CD8-positive, alpha-beta memory T cell (primary cell): ENCODE measurements around the gene TPH1. TPM values are rescaled to one million over a fixed set of nuclear protein-coding genes. Genes with fewer than 3 reads are reported as not detected.

Experiments used
- CTCF ChIA-PET: fragments of 350-600 bp; sonication (Branson Sonifier 250); formaldehyde crosslinking; loops from one replicate; lab custom pipeline; 2021; ENCODE audit warnings: antibody characterized with exemption; lab: Charles Lee
- POLR2A ChIA-PET: fragments of 350-600 bp; sonication (Branson Sonifier 250); formaldehyde crosslinking; loops from one replicate; lab custom pipeline; 2021; ENCODE audit warnings: antibody characterized with exemption; lab: Charles Lee
- DNase-seq, 5 donors: peaks; one replicate each; pipeline versions ENCODE4 v3.0.0 to v3.0.0-alpha.2; 2020 to 2022; ENCODE audit warnings: mixed read lengths in 1 of 5
- H3K27ac ChIP-seq: one replicate; pipeline ENCODE4 v1.7.0; 2013; ENCODE audit warnings: low read depth, mild to moderate bottlenecking, low read length, moderate library complexity
- H3K27me3 ChIP-seq: 2 replicates; pipeline ENCODE4 v1.7.0; 2013; ENCODE audit warnings: low read length, mild to moderate bottlenecking; ENCODE audit not compliant: insufficient read depth, poor library complexity, severe bottlenecking
- H3K36me3 ChIP-seq: 2 replicates; pipeline ENCODE4 v1.7.0; 2013; ENCODE audit warnings: mild to moderate bottlenecking, low read length, moderate library complexity; ENCODE audit not compliant: insufficient read depth
- H3K4me1 ChIP-seq: 2 replicates; pipeline ENCODE4 v1.7.0; 2013; ENCODE audit warnings: mild to moderate bottlenecking, low read length, moderate library complexity; ENCODE audit not compliant: insufficient read depth
- H3K4me3 ChIP-seq: 2 replicates; pipeline ENCODE4 v1.7.0; 2013; ENCODE audit warnings: mild to moderate bottlenecking, low read length
- H3K9me3 ChIP-seq: 2 replicates; pipeline ENCODE4 v1.7.0; 2013; ENCODE audit warnings: mild to moderate bottlenecking, low read length
- H3K27ac Mint-ChIP-seq, 8 donors: one replicate each; pipeline ENCODE4 v1.8.0; 2020 to 2021; ENCODE audit warnings: mixed read lengths in 8 of 8, mild to moderate bottlenecking in 6 of 8, inconsistent platforms in 3 of 8, moderate library complexity in 3 of 8
- H3K27me3 Mint-ChIP-seq, 2 donors: one replicate each; pipeline ENCODE4 v1.8.0; 2020 to 2021; ENCODE audit warnings: mixed read lengths in 2 of 2, mild to moderate bottlenecking in 1 of 2, moderate library complexity in 1 of 2
- H3K36me3 Mint-ChIP-seq, 3 donors: one replicate each; pipeline ENCODE4 v1.8.0; 2020 to 2021; ENCODE audit warnings: mixed read lengths in 3 of 3, inconsistent platforms in 1 of 3, mild to moderate bottlenecking in 1 of 3
- H3K4me1 Mint-ChIP-seq, 3 donors: one replicate each; pipeline ENCODE4 v1.8.0; 2020 to 2021; ENCODE audit warnings: mixed read lengths in 3 of 3, inconsistent platforms in 1 of 3, mild to moderate bottlenecking in 1 of 3
- H3K4me3 Mint-ChIP-seq, 7 donors: one replicate each; pipeline ENCODE4 v1.8.0; 2020 to 2021; ENCODE audit warnings: mixed read lengths in 7 of 7, mild to moderate bottlenecking in 6 of 7, moderate library complexity in 4 of 7, inconsistent platforms in 2 of 7
- H3K9me3 Mint-ChIP-seq, 5 donors: one replicate each; pipeline ENCODE4 v1.8.0; 2020 to 2022; ENCODE audit warnings: mixed read lengths in 5 of 5, mild to moderate bottlenecking in 3 of 5, moderate library complexity in 2 of 5, inconsistent platforms in 1 of 5
- polyA plus RNA-seq: library from polyadenylated mRNA; unstranded; fragments of 300-500 nt; fragmentation: Illumina TruSeq; gene quantifications from one replicate; pipeline ENCODE4 v1.2.3, GENCODE V29; 2021
- total RNA-seq, 2 experiments: library from RNA; stranded (reverse); gene quantifications; one replicate each; pipeline ENCODE4 v1.2.3, GENCODE V29; 2021

The TPH1 gene
- total and polyA plus RNA-seq, 3 experiments from 2014 or later = 0.03 to 0.53 (median 0.20) TPM

- no peaks in the 10 kb centered on the region for H3K9me3 Mint-ChIP-seq
- no peaks in the 10 kb centered on the region for H3K4me1 Mint-ChIP-seq
- DNase-seq = no peak
- H3K36me3 Mint-ChIP-seq = peaks cover 0 to 2% (median 0%) of the 10 kb centered on the region in 3 donors
- Histone ChIP-seq H3K4me1 (no peaks in the 10 kb centered on the region), H3K9me3 (no peaks in the 10 kb centered on the region), H3K27ac (no peak overlapping the region), H3K36me3 (no peaks in the 10 kb centered on the region), H3K27me3 (no peaks in the 10 kb centered on the region), H3K4me3 (no peak overlapping the region)
- ChIA-PET CTCF (no interaction called here), POLR2A (no interaction called here)
- no peaks in the 10 kb centered on the region for H3K27me3 Mint-ChIP-seq
- no peak overlapping the region for H3K27ac Mint-ChIP-seq
- no peak overlapping the region for H3K4me3 Mint-ChIP-seq
Observed at GRCh38 chr11:18061351-18061750, 15.3 kb upstream of the TPH1 start.

GRCh38 chr11:18056561-18057181 is 10.6 kb upstream of the TPH1 start:
- H3K27me3 ChIP-seq = no peaks in the 10 kb centered on the region
- H3K9me3 ChIP-seq = no peaks in the 10 kb centered on the region
- Mint-ChIP-seq H3K9me3 (no peaks in the 10 kb centered on the region), H3K4me3 (no peak overlapping the region), H3K27me3 (no peaks in the 10 kb centered on the region), H3K4me1 (no peaks in the 10 kb centered on the region), H3K27ac (no peak overlapping the region), H3K36me3 (peaks cover 0 to 3% (median 0%) of the 10 kb centered on the region in 3 donors)
- no peaks in the 10 kb centered on the region for H3K4me1 ChIP-seq
- POLR2A ChIA-PET = no interaction called here
- no peak overlapping the region for H3K27ac ChIP-seq
- DNase-seq = no peak
- no peak overlapping the region for H3K4me3 ChIP-seq
- no peaks in the 10 kb centered on the region for H3K36me3 ChIP-seq
- CTCF ChIA-PET = no interaction called here

GRCh38 chr11:18054511-18055103 is 8.5 kb upstream of the TPH1 start:
- Mint-ChIP-seq H3K4me1 (no peaks in the 10 kb centered on the region), H3K4me3 (no peak overlapping the region), H3K9me3 (no peaks in the 10 kb centered on the region), H3K27me3 (no peaks in the 10 kb centered on the region), H3K27ac (no peak overlapping the region), H3K36me3 (peaks cover 0 to 4% (median 0%) of the 10 kb centered on the region in 3 donors)
- Histone ChIP-seq H3K9me3 (no peaks in the 10 kb centered on the region), H3K4me1 (no peaks in the 10 kb centered on the region), H3K4me3 (no peak overlapping the region), H3K27ac (no peak overlapping the region), H3K36me3 (no peaks in the 10 kb centered on the region), H3K27me3 (no peaks in the 10 kb centered on the region)
- ChIA-PET POLR2A (no interaction called here), CTCF (interaction anchor here (1.3 kb wide), 1 partner anchor 43 kb away, joined by 3 read pairs; no protein-coding TSS in a partner anchor)
- no peak for DNase-seq

GRCh38 chr11:18050848-18051247 is 4.8 kb upstream of the TPH1 start:
- Mint-ChIP-seq H3K4me3 (no peak overlapping the region), H3K36me3 (peaks cover 0 to 4% (median 0%) of the 10 kb centered on the region in 3 donors), H3K27ac (no peak overlapping the region), H3K27me3 (peaks cover 11 to 25% of the 10 kb centered on the region in 2 donors), H3K4me1 (no peaks in the 10 kb centered on the region), H3K9me3 (peaks cover 0 to 5% (median 4%) of the 10 kb centered on the region in 5 donors)
- POLR2A ChIA-PET = no interaction called here
- Histone ChIP-seq H3K36me3 (no peaks in the 10 kb centered on the region), H3K27me3 (peaks cover 4% of the 10 kb centered on the region), H3K4me3 (no peak overlapping the region), H3K9me3 (no peaks in the 10 kb centered on the region), H3K27ac (no peak overlapping the region), H3K4me1 (no peaks in the 10 kb centered on the region)
- no peak for DNase-seq
- CTCF ChIA-PET = no interaction called here

- no peaks in the 10 kb centered on the region for H3K9me3 ChIP-seq
- Mint-ChIP-seq H3K36me3 (peaks cover 0 to 4% (median 0%) of the 10 kb centered on the region in 3 donors), H3K4me1 (no peaks in the 10 kb centered on the region), H3K27me3 (peaks cover 3 to 8% of the 10 kb centered on the region in 2 donors), H3K4me3 (no peak overlapping the region), H3K27ac (no peak overlapping the region), H3K9me3 (no peaks in the 10 kb centered on the region)
- H3K27me3 ChIP-seq = no peaks in the 10 kb centered on the region
- H3K4me1 ChIP-seq = no peaks in the 10 kb centered on the region
- no peaks in the 10 kb centered on the region for H3K36me3 ChIP-seq
- no peak for DNase-seq
- POLR2A ChIA-PET = no interaction called here
- H3K27ac ChIP-seq = no peak overlapping the region
- CTCF ChIA-PET = no interaction called here
- no peak overlapping the region for H3K4me3 ChIP-seq
Observed at GRCh38 chr11:18036456-18036855, 9.6 kb downstream of the TPH1 start.

GRCh38 chr11:18027475-18027874 is 18.6 kb downstream of the TPH1 start:
- no peaks in the 10 kb centered on the region for H3K36me3 ChIP-seq
- H3K9me3 ChIP-seq = no peaks in the 10 kb centered on the region
- no peaks in the 10 kb centered on the region for H3K4me1 Mint-ChIP-seq
- no peaks in the 10 kb centered on the region for H3K36me3 Mint-ChIP-seq
- H3K27me3 Mint-ChIP-seq = no peaks in the 10 kb centered on the region
- no peaks in the 10 kb centered on the region for H3K9me3 Mint-ChIP-seq
- H3K27ac Mint-ChIP-seq = no peak overlapping the region
- H3K4me1 ChIP-seq = no peaks in the 10 kb centered on the region
- CTCF ChIA-PET = no interaction called here
- no peak overlapping the region for H3K27ac ChIP-seq
- no peak overlapping the region for H3K4me3 Mint-ChIP-seq
- no peaks in the 10 kb centered on the region for H3K27me3 ChIP-seq
- no peak for DNase-seq
- POLR2A ChIA-PET = no interaction called here
- no peak overlapping the region for H3K4me3 ChIP-seq

- Mint-ChIP-seq H3K36me3 (no peaks in the 10 kb centered on the region), H3K4me1 (no peaks in the 10 kb centered on the region), H3K9me3 (no peaks in the 10 kb centered on the region), H3K27ac (no peak overlapping the region), H3K27me3 (no peaks in the 10 kb centered on the region), H3K4me3 (no peak overlapping the region)
- CTCF ChIA-PET = no interaction called here
- POLR2A ChIA-PET = no interaction called here
- no peak for DNase-seq
- no peak overlapping the region for H3K27ac ChIP-seq
- no peak overlapping the region for H3K4me3 ChIP-seq
- no peaks in the 10 kb centered on the region for H3K27me3 ChIP-seq
- H3K36me3 ChIP-seq = no peaks in the 10 kb centered on the region
- H3K9me3 ChIP-seq = no peaks in the 10 kb centered on the region
- H3K4me1 ChIP-seq = no peaks in the 10 kb centered on the region
Observed at GRCh38 chr11:18022419-18022818, 23.6 kb downstream of the TPH1 start.

- POLR2A ChIA-PET = no interaction called here
Observed at GRCh38 chr11:18019650-18020049, 26.4 kb downstream of the TPH1 start.

More at GRCh38 chr11:18019650-18020049, 26.4 kb downstream of the TPH1 start:
- Histone ChIP-seq H3K27me3 (no peaks in the 10 kb centered on the region), H3K4me1 (no peaks in the 10 kb centered on the region), H3K4me3 (no peak overlapping the region), H3K27ac (no peak overlapping the region), H3K9me3 (no peaks in the 10 kb centered on the region), H3K36me3 (no peaks in the 10 kb centered on the region)
- Mint-ChIP-seq H3K36me3 (no peaks in the 10 kb centered on the region), H3K9me3 (no peaks in the 10 kb centered on the region), H3K27me3 (no peaks in the 10 kb centered on the region), H3K27ac (no peak overlapping the region), H3K4me1 (peaks cover 2 to 4% (median 3%) of the 10 kb centered on the region in 3 donors), H3K4me3 (no peak overlapping the region)
- CTCF ChIA-PET = no interaction called here
- no peak for DNase-seq
